CD4-positive, alpha-beta T cell treated with Interleukin-1 beta for 1 hour (primary cell): Measurements from ENCODE around the gene OPCML.

ENCODE experiments used
- DNase-seq, 2 donors: peaks; one replicate each; pipeline ENCODE4 v3.0.0-alpha.2; 2020 to 2022

The OPCML gene

GRCh38 chr11:133164986-133165385 lies 367.3 kb downstream of the OPCML start:
- no peak for DNase-seq

- peak in 1 of 2 donors; percentile 0 for DNase-seq
Measured at GRCh38 chr11:133163463-133164419, 368.6 kb downstream of the OPCML start.

GRCh38 chr11:133162227-133162626 lies 370.1 kb downstream of the OPCML start:
- no peak for DNase-seq

- no peak for DNase-seq
Measured at GRCh38 chr11:133160754-133161153, 371.5 kb downstream of the OPCML start.

- no peak for DNase-seq
Measured at GRCh38 chr11:133156986-133157745, 375.1 kb downstream of the OPCML start.

GRCh38 chr11:133154781-133155180 lies 377.5 kb downstream of the OPCML start:
- no peak for DNase-seq

- no peak for DNase-seq
Measured at GRCh38 chr11:133154076-133154475, 378.2 kb downstream of the OPCML start.

GRCh38 chr11:133153031-133153430 lies 379.3 kb downstream of the OPCML start:
- no peak for DNase-seq

GRCh38 chr11:133149698-133150097 lies 382.6 kb downstream of the OPCML start:
- DNase-seq: no peak

GRCh38 chr11:133147625-133148024 lies 384.7 kb downstream of the OPCML start:
- DNase-seq: no peak

- no peak for DNase-seq
Measured at GRCh38 chr11:133146697-133147306, 385.5 kb downstream of the OPCML start.

- no peak for DNase-seq
Measured at GRCh38 chr11:133137939-133138338, 394.4 kb downstream of the OPCML start.

- DNase-seq: no peak
Measured at GRCh38 chr11:133137270-133137669, 395.0 kb downstream of the OPCML start.

GRCh38 chr11:133136376-133136775 lies 395.9 kb downstream of the OPCML start:
- no peak for DNase-seq

- peak; percentile 21 to 24 for DNase-seq
Measured at GRCh38 chr11:133134314-133135173, 397.8 kb downstream of the OPCML start.

GRCh38 chr11:133133606-133134005 lies 398.7 kb downstream of the OPCML start:
- DNase-seq: no peak

- no peak for DNase-seq
Measured at GRCh38 chr11:133133050-133133449, 399.3 kb downstream of the OPCML start.

- DNase-seq: no peak
Measured at GRCh38 chr11:133127741-133128140, 404.6 kb downstream of the OPCML start.

GRCh38 chr11:133123796-133124195 lies 408.5 kb downstream of the OPCML start:
- no peak for DNase-seq

- no peak for DNase-seq
Measured at GRCh38 chr11:133123366-133123765, 408.9 kb downstream of the OPCML start.

GRCh38 chr11:133122256-133122655 lies 410.0 kb downstream of the OPCML start:
- DNase-seq: no peak

- no peak for DNase-seq
Measured at GRCh38 chr11:133118563-133119268, 413.6 kb downstream of the OPCML start.
